ENCODE measurements around the gene MAPKBP1. TPM values are rescaled to one million over a fixed set of nuclear protein-coding genes. Genes with fewer than 3 reads are reported as not detected.

The MAPKBP1 gene
- total and polyA plus RNA-seq, 2 of the 4 experiments (the other 2 are of a cell fraction), result 12.5 to 15.3 TPM

DNA sequence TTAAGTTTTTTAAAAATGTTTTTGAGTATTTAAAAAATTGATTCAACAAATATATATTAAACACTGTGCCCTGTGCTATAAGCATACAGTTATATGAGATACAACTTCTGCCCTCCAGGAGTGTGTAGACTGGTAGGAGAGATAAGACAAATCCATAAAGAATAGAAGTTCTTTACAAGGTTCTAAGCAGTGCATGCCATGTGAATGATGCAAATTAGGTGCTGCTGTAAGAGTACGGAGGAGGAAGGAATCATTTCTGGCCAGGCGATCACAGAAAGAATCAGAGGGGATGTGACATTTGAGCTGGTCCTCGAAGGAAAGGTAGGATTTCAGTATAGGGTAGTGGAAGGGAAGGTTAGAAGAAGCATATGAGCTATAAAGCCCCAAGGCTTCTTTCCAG is 14.0 kb downstream of the MAPKBP1 start:
- no peaks in the 10 kb centered on the region for H3K36me3 ChIP-seq (ENCODE audit: control insufficient read depth, insufficient read depth, low read length)
- no TSS peak for BruUV-seq (replicated peaks)
- peaks cover 3% of the 10 kb centered on the region; the same call in 1 of the 2 replicates for H4K20me1 ChIP-seq (ENCODE audit: insufficient read depth, low read length)
- H2AK9ac ChIP-seq (replicated peaks; ENCODE audit: low read depth, low read length, poor library complexity), result no peak overlapping the region
- no peaks in the 10 kb centered on the region for H3K9me3 ChIP-seq (ENCODE audit: control insufficient read depth, insufficient read depth, low read length)
- intact Hi-C loops (cut with micrococcal nuclease) (no loop called here), dilution Hi-C loops (cut with HindIII; ENCODE audit: low sequenced_read_pairs, unreplicated experiment) (no loop called here), in situ Hi-C loops (cut with MboI; ENCODE audit: low sequenced_read_pairs) (no loop called here)
- 94% methylated on average over 2 of the region's 3 CpGs; no CpG with 5 or more reads in 1 of the 2 experiments for WGBS, 2 experiments (ENCODE audit: extremely low coverage in 2 of 2, insufficient read length in 1 of 2)
- H3K4ac ChIP-seq (ENCODE audit: low read depth, low read length), result no peak overlapping the region
- H4K91ac ChIP-seq (ENCODE audit: insufficient read depth, low read depth, low read length), result no peak overlapping the region
- DNase-seq, result no peak
- TF ChIP-seq RAD21 (IDR thresholded peaks at IDR 0.05; ENCODE audit: low read length), result no peak
- TF ChIP-seq RCOR1 (IDR thresholded peaks at IDR 0.05; ENCODE audit: insufficient replicate concordance, low read length), result no peak
- TF ChIP-seq NFE2L2 (IDR thresholded peaks at IDR 0.05; ENCODE audit: low read depth, low read length), result no peak
- no peak for TF ChIP-seq POLR2A (IDR thresholded peaks at IDR 0.05; ENCODE audit: low read depth, low read length)
- TF ChIP-seq, protein P1, sequence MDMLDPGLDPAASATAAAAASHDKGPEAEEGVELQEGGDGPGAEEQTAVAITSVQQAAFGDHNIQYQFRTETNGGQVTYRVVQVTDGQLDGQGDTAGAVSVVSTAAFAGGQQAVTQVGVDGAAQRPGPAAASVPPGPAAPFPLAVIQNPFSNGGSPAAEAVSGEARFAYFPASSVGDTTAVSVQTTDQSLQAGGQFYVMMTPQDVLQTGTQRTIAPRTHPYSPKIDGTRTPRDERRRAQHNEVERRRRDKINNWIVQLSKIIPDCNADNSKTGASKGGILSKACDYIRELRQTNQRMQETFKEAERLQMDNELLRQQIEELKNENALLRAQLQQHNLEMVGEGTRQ (IDR thresholded peaks at IDR 0.05; ENCODE audit: low read depth, low read length), result no peak
- no peak for TF ChIP-seq SMC3 (IDR thresholded peaks at IDR 0.05; ENCODE audit: low read depth, low read length)
- no peak for TF ChIP-seq MXI1 (IDR thresholded peaks at IDR 0.05; ENCODE audit: borderline replicate concordance, low read depth, low read length)
- TF ChIP-seq, protein P2, sequence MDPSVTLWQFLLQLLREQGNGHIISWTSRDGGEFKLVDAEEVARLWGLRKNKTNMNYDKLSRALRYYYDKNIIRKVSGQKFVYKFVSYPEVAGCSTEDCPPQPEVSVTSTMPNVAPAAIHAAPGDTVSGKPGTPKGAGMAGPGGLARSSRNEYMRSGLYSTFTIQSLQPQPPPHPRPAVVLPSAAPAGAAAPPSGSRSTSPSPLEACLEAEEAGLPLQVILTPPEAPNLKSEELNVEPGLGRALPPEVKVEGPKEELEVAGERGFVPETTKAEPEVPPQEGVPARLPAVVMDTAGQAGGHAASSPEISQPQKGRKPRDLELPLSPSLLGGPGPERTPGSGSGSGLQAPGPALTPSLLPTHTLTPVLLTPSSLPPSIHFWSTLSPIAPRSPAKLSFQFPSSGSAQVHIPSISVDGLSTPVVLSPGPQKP (IDR thresholded peaks at IDR 0.05; ENCODE audit: borderline replicate concordance, low read depth, low read length), result no peak
- TF ChIP-seq MAZ (IDR thresholded peaks at IDR 0.05; ENCODE audit: borderline replicate concordance, low read depth, low read length), result no peak
- no peak for TF ChIP-seq RFX5 (IDR thresholded peaks at IDR 0.05; ENCODE audit: low read depth, low read length)
- no peak for TF ChIP-seq MAFK (IDR thresholded peaks at IDR 0.05; ENCODE audit: low read depth, low read length)
- TF ChIP-seq CEBPB (IDR thresholded peaks at IDR 0.05; ENCODE audit: low read depth, low read length), result no peak
- TF ChIP-seq, protein P3, sequence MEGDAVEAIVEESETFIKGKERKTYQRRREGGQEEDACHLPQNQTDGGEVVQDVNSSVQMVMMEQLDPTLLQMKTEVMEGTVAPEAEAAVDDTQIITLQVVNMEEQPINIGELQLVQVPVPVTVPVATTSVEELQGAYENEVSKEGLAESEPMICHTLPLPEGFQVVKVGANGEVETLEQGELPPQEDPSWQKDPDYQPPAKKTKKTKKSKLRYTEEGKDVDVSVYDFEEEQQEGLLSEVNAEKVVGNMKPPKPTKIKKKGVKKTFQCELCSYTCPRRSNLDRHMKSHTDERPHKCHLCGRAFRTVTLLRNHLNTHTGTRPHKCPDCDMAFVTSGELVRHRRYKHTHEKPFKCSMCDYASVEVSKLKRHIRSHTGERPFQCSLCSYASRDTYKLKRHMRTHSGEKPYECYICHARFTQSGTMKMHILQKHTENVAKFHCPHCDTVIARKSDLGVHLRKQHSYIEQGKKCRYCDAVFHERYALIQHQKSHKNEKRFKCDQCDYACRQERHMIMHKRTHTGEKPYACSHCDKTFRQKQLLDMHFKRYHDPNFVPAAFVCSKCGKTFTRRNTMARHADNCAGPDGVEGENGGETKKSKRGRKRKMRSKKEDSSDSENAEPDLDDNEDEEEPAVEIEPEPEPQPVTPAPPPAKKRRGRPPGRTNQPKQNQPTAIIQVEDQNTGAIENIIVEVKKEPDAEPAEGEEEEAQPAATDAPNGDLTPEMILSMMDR (conservative IDR thresholded peaks at IDR 0.05; ENCODE audit: low read depth, low read length), result no peak
- no peak overlapping the region for H4K5ac ChIP-seq (ENCODE audit: low read depth, low read length)
- no peak overlapping the region for H2BK15ac ChIP-seq (ENCODE audit: low read depth, low read length)
- no peak overlapping the region for H3K4me3 ChIP-seq (ENCODE audit: insufficient read depth, low read depth, low read length)
- ChIA-PET POLR2A (ENCODE audit: unreplicated experiment) (no interaction called here), CTCF (no interaction called here)
- no peak overlapping the region for H3K4me2 ChIP-seq (ENCODE audit: low read depth, low read length)
- no peak overlapping the region for H2BK5ac ChIP-seq (ENCODE audit: low read depth, low read length, poor library complexity, severe bottlenecking)
- H3K79me1 ChIP-seq (ENCODE audit: low read depth in 1 of 2, low read length in 2 of 2), result peaks cover 42 to 73% of the 10 kb centered on the region in 2 experiments
- H3K4me1 ChIP-seq (ENCODE audit: control insufficient read depth, insufficient read depth, low read length), result peaks cover 12% of the 10 kb centered on the region
- no peak overlapping the region for H3K9ac ChIP-seq (ENCODE audit: low read depth, low read length)
- H3K14ac ChIP-seq (replicated peaks; ENCODE audit: low read depth, low read length), result no peak overlapping the region; the same call in 1 of the 2 replicates
- no peak overlapping the region for H2AFZ ChIP-seq (replicated peaks; ENCODE audit: low read length, poor library complexity)
- no peak overlapping the region for H3K27ac ChIP-seq (ENCODE audit: insufficient read depth, low read length)
- H4K8ac ChIP-seq (ENCODE audit: low read depth in 2 of 2, low read length in 2 of 2), result no peak overlapping the region
- no peak overlapping the region for H3K23ac ChIP-seq (ENCODE audit: low read depth, low read length)
- H3K18ac ChIP-seq (ENCODE audit: low read depth, low read length), result no peak overlapping the region
- no peak overlapping the region; the same call in 1 of the 2 replicates for H2AK5ac ChIP-seq (ENCODE audit: low read depth, low read length)
- H2BK120ac ChIP-seq (ENCODE audit: low read depth, low read length), result no peak overlapping the region
- no peak overlapping the region for H2BK20ac ChIP-seq (ENCODE audit: low read depth, low read length)
- no peak overlapping the region for H3K56ac ChIP-seq (ENCODE audit: extremely low read depth, insufficient read depth, low read length)
- no peaks in the 10 kb centered on the region for H3K27me3 ChIP-seq (ENCODE audit: control insufficient read depth, insufficient read depth, low read length)
- peaks cover 27% of the 10 kb centered on the region for H3K9me1 ChIP-seq (ENCODE audit: insufficient read depth, low read length)
- ATAC-seq (ENCODE audit: low read depth), result no peak
